Right kidney (tissue), 1 donor: Measurements from ENCODE around the gene CHMP1A.

Experiments used
- DNase-seq: peaks from one replicate; pipeline ENCODE4 v3.0.0-alpha.2; 2016

CHMP1A gene

DNA sequence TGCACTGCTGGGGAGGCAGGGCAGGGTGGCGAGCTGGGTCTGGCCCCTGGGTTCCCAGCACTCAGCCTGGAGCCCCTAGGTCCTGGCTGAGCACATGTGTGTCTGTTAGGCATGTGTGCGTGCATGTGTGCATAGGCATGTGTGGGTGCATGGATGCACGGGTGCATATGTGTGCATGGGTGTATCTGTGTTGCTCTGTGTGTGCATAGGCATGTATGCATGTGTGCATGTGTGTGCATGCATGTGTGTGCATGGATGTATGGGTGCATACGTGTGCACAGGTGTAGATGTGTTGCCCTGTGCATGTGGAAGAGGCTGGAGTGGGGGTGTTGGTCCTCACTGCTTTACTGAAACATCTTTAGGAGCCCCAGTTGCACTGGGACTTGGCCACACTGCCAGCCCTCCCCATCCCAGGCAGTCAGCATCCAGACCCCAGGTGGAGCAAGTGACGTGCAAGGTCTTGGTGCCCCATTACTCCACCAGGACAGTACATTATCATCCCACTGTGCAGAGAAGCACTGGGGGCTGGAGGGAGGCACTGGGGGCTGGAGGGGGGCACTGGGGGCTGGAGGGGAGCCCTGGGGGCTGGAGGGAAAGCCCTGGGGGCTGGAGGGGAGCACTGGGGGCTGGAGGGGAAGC lies 54.4 kb downstream of the CHMP1A start:
- no peak for DNase-seq

DNA sequence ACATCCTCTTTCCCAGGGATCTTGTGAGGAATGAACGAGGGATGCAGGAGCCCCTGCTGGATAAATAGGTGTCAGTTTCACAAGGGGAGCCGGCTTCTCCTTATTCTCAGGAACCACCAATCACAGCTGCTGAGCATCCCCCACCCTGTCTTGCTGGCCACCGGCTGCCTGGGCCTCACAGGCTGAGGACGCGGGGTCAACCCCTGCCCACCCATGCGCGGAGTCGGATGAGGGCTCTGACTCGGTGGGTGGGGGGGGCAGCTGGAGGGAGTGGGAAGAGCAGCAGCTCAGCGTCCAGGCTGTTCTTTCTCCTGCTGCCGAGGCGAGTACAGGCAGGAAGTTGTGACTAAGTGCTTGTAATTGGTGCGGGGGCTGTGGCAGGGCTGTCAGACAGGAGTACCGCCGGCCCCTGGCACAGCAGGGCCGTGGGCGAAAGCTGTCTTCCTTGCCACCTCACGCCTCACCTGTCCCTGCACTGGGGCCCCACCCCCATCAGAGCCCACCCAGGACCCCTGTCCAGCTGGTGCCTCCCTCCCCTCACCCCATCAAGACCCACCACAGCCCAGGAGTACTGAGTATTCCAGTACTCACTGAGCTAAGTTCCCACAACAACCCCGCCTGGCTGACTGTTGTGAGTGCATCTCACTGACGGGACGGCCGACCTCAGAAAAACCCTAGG lies 55.1 kb downstream of the CHMP1A start:
- DNase-seq = peak; percentile 75

DNA sequence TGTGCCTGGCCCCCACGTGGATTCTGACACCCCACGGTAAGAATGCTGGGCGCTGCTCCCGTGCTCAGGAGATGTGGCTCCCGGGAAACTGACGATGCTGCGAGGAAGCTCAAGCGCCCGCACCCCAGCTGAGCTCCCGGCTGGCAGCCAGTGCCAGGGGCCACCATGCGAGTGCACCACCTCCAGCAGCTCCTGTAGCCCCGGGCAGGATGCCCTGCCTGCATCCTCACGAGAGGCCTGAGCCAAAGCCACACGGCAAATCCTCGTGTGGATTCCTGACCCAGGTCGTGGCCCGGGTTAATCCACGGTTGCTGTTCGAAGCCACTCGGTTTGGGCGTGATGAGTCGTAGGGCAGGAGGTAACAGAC lies 55.6 kb downstream of the CHMP1A start:
- no peak for DNase-seq

DNA sequence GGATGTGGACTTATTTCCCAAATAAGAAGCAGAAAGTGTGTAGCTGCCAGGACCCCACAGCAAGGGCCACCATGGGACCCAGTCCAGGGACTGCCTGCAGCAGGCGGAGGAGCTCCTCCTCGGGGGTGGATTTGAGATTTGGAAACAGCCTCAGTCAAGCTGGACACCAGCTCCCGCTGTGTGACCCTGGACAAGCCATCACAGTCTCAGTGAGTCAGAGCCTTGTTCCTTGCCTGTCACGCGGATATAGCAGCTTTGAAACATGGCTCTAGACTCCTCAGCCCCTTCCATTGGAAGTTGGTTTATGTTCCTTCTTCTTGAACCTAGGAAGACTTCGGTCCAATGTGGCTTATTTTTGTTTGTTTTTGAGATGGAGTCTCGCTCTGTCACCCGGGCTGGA lies 56.6 kb downstream of the CHMP1A start:
- DNase-seq = peak; percentile 1

DNA sequence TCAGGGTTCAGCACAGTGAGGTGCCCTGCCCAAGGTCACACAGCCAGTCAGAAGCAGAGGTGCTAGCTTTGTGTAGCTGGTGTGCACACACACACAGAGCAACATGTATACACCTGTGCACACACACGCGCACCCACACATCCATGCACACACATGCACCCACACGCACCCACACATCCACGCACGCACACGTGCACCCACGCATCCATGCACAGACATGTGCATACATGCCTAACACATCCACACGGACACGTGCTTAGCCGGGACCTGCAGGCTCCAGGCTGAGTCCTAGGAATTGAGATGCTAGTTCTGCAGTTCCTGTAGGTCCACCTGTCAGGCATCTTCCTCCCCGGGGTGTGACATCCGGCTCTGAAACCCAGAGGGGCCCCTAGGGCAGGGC lies 57.1 kb downstream of the CHMP1A start:
- peak; percentile 6 for DNase-seq

DNA sequence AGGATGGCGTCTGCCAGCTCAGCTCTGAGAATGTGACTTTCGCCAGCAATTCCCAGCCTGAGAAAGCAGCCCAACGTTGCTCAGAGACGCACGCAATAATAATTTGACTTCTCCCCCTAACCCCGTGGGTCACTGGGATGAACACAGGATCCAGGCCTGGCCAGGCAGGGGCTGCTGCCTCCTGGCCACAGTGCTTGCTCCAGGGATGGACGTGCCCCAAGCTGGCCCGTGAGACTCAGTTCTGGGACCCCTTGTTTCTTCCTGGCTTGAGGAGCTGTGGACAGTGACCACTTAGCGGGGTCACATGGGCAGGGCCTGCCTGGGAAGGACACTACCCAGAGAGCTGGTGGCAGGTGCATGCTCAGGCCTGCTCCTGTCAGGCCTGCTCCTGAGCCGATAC lies 57.6 kb downstream of the CHMP1A start:
- no peak for DNase-seq

DNA sequence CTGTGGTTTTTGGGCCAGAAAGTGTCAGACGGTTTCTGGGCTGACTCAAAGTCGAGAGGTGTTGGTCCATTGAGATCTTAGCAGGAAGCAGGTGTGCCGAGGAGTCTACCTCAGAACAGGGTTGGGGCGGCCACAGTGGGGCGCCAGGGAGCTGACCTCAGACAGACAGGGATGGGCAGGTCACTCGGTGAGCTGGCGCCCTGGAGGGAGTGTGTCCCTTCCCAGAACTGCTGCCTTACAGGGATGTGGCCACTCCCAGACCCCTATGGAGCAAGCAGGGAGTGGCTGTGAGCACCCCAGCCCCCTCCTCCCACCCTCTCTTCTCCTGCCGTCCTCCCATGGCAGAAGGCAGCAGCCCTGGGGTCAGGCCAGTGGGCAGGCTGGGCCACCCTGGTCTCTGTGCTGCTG lies 58.1 kb downstream of the CHMP1A start:
- peak; percentile 16 for DNase-seq

DNA sequence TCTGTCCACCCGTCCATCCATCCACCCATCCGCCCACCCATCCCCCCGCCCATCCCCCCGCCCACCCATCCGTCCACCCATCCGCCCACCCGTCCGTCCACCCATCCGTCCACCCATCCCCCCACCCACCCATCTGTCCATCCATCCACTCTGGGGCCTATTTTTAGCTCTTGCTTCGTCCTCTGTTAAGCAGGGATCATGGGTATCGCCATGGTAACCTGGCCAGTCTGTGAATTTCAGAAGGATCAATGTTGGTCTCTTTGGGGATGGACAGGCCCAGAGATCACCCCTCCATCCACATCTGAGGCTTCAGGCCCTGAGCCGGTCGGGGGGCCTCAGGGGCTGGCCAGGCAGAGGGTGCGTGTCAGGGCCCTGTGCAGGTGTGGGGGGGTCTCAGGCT lies 59.3 kb downstream of the CHMP1A start:
- no peak for DNase-seq

DNA sequence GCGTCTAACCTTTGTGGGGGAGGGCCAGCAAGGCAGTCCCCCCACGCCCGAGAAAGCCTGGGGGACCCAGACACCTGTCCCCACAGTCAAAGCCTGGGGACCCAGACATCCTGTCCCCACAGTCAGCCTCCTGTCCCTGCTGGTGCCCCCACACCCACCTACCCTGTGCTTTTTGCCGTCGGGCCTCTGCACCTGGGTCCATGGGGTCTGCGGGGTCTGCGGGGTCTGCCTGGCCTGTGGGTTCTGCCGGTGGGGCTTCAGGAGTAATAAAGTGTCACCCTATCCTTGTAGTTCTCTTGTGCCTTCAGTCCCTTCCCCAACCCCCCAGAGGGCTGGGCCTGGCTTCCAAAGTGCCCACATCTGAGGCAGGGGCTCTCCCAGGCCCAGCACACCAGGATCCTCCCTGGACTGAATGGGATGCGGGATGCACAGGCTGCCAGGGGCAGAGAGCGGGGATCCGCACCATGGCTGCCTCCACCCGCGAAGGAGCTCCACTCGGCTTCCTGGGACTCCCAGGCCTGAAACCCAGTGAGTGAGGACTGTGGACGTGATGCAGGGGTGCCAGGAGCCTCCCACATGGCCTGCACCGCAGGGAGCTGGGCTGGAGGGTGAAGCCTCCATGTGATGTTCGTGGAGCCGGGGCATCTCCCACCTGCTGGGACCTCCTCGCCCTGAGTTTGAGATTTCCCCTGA lies 60.4 kb downstream of the CHMP1A start:
- no peak for DNase-seq

DNA sequence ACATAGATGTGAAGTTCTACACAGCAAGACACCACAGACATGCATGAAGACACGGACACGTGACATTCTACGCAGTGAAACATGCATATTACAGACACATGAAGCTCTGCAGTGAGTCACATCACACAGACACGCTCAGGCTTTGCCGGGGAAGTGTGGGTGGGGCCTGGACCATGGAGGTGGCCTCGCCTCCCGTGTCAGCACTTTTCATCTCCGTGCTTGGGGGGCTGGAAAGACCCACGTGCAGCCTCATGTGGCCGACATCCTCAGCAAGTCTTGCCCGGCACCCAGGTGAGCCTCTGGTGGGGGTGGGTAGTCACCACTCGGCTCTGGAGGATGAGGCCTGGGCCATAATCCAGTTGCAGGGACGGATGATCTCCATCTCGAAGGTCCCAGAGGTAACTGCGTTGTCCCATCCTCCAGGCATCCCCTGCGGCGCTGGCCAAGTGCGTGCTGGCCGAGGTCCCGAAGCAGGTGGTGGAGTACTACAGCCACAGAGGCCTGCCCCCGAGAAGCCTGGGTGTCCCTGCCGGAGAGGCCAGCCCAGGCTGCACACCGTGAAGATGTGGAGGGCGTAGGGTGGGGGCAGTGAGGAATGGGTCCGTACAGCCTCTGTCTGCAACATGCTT lies 61.3 kb downstream of the CHMP1A start:
- DNase-seq = no peak

DNA sequence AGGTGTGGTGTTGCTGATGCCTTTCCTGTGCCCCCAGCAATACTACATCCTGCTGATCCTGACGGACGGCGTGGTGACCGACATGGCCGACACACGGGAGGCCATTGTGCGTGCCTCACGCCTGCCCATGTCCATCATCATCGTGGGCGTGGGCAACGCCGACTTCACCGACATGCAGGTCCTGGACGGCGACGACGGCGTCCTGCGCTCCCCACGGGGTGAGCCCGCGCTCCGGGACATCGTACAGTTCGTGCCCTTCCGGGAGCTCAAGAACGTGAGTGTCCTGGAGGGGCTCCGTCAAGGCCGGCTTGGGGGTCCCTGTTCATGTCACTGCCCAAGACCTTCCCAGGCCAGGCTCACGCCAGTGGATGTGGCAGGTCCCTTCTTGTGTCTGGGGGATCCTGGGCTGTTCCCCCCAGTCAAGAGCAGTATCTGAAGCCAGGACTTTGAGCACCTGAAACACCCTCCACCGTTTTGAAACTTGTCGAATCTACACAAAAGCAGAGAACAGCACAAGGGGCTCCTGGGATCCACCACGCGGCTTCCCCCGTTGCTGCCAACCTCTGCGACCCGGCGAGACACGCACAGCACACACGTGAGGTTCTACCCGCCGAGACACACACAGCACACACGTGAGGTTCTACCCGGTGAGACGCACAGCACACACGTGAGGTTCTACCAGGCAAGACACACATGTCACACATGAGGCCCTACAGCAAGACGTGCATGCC lies 62.0 kb downstream of the CHMP1A start:
- DNase-seq = no peak
